ENCODE measurements around the gene LRP8. TPM values are rescaled to one million over a fixed set of nuclear protein-coding genes. Genes with fewer than 3 reads are reported as not detected.
"Not testable (repeated sequence)": the region's sequence is repeated elsewhere in the genome, so short reads cannot be mapped to it uniquely, and the experiment has no call there.

LRP8 gene
- total RNA-seq, 1 donor from 2014 or later: 8.4 TPM

GRCh38 chr1:53288002-53288789 is 39.7 kb downstream of the LRP8 start:
- TF ChIP-seq CTCF (IDR thresholded peaks at IDR 0.05; ENCODE audit: insufficient read depth, low read length, severe bottlenecking): no peak
- FAIRE-seq (no peak), DNase-seq (ENCODE audit: low read depth) (no peak)
- Histone ChIP-seq H3K4me3 (ENCODE audit: low read depth, low read length) (no peak overlapping the region), H3K27me3 (ENCODE audit: control insufficient read depth, insufficient read depth, low read length) (no peaks in the 10 kb centered on the region), H3K36me3 (ENCODE audit: control insufficient read depth, insufficient read depth, low read length) (peaks cover 4% of the 10 kb centered on the region)

GRCh38 chr1:53286955-53287354 is 40.9 kb downstream of the LRP8 start:
- no peak for TF ChIP-seq CTCF (IDR thresholded peaks at IDR 0.05; ENCODE audit: insufficient read depth, low read length, severe bottlenecking)
- Histone ChIP-seq H3K27me3 (ENCODE audit: control insufficient read depth, insufficient read depth, low read length) (no peaks in the 10 kb centered on the region), H3K36me3 (ENCODE audit: control insufficient read depth, insufficient read depth, low read length) (peaks cover 4% of the 10 kb centered on the region), H3K4me3 (ENCODE audit: low read depth, low read length) (no peak overlapping the region)
- FAIRE-seq (no peak), DNase-seq (ENCODE audit: low read depth) (no peak)

- H3K27me3 ChIP-seq (ENCODE audit: control insufficient read depth, insufficient read depth, low read length): no peaks in the 10 kb centered on the region
- FAIRE-seq: no peak
- peaks cover 4% of the 10 kb centered on the region for H3K36me3 ChIP-seq (ENCODE audit: control insufficient read depth, insufficient read depth, low read length)
- no peak for DNase-seq (ENCODE audit: low read depth)
- no peak for TF ChIP-seq CTCF (IDR thresholded peaks at IDR 0.05; ENCODE audit: insufficient read depth, low read length, severe bottlenecking)
- H3K4me3 ChIP-seq (ENCODE audit: low read depth, low read length): no peak overlapping the region
Measured at GRCh38 chr1:53285969-53286760, 41.7 kb downstream of the LRP8 start.

GRCh38 chr1:53285546-53285945 is 42.3 kb downstream of the LRP8 start:
- Histone ChIP-seq H3K27me3 (ENCODE audit: control insufficient read depth, insufficient read depth, low read length) (no peaks in the 10 kb centered on the region), H3K4me3 (ENCODE audit: low read depth, low read length) (no peak overlapping the region), H3K36me3 (ENCODE audit: control insufficient read depth, insufficient read depth, low read length) (peaks cover 4% of the 10 kb centered on the region)
- no peak for TF ChIP-seq CTCF (IDR thresholded peaks at IDR 0.05; ENCODE audit: insufficient read depth, low read length, severe bottlenecking)
- no peak for DNase-seq (ENCODE audit: low read depth)
- no peak for FAIRE-seq

- Histone ChIP-seq H3K4me3 (ENCODE audit: low read depth, low read length) (no peak overlapping the region), H3K36me3 (ENCODE audit: control insufficient read depth, insufficient read depth, low read length) (peaks cover under 1% of the 10 kb centered on the region), H3K27me3 (ENCODE audit: control insufficient read depth, insufficient read depth, low read length) (no peaks in the 10 kb centered on the region)
- TF ChIP-seq CTCF (IDR thresholded peaks at IDR 0.05; ENCODE audit: insufficient read depth, low read length, severe bottlenecking): no peak
- FAIRE-seq (no peak), DNase-seq (ENCODE audit: low read depth) (no peak)
Measured at GRCh38 chr1:53284224-53285020, 43.4 kb downstream of the LRP8 start.

- not testable (repeated sequence) for H3K36me3 ChIP-seq (ENCODE audit: control insufficient read depth, insufficient read depth, low read length); DNase-seq (ENCODE audit: low read depth); H3K4me3 ChIP-seq (ENCODE audit: low read depth, low read length); H3K27me3 ChIP-seq (ENCODE audit: control insufficient read depth, insufficient read depth, low read length); FAIRE-seq
Measured at GRCh38 chr1:53283156-53283555, 44.7 kb downstream of the LRP8 start.

Data from bronchial epithelial cell (primary cell).